ENCODE results near the gene KLF14.

DNA sequence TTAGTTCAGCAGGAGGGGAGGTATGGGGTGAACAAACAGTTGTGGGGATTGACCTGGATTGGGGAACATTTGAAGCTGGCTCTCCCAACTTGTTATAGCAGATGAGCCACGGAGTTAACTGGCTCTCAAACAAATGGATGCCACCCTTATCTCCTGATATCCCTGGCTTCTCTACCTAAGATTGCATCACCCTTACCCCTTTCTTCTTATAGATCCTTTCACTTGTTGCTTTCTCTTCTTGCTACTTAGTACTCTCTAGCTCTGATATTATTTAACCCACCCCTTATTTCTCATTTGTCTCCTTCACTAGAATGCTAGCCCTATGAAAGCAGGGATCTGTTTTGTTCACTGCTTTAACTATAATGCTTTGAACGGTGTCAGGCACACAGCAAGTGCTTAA is 22.3 kb upstream of the KLF14 start:
- TF ChIP-seq, protein P1, sequence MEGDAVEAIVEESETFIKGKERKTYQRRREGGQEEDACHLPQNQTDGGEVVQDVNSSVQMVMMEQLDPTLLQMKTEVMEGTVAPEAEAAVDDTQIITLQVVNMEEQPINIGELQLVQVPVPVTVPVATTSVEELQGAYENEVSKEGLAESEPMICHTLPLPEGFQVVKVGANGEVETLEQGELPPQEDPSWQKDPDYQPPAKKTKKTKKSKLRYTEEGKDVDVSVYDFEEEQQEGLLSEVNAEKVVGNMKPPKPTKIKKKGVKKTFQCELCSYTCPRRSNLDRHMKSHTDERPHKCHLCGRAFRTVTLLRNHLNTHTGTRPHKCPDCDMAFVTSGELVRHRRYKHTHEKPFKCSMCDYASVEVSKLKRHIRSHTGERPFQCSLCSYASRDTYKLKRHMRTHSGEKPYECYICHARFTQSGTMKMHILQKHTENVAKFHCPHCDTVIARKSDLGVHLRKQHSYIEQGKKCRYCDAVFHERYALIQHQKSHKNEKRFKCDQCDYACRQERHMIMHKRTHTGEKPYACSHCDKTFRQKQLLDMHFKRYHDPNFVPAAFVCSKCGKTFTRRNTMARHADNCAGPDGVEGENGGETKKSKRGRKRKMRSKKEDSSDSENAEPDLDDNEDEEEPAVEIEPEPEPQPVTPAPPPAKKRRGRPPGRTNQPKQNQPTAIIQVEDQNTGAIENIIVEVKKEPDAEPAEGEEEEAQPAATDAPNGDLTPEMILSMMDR (IDR thresholded peaks at IDR 0.05): no peak
- TF ChIP-seq JUN (IDR thresholded peaks at IDR 0.05) (no peak), BHLHE40 (IDR thresholded peaks at IDR 0.05; ENCODE audit: low read depth, low read length) (no peak), POLR2A (IDR thresholded peaks at IDR 0.05; ENCODE audit: low read length) (no peak), EP300 (IDR thresholded peaks at IDR 0.05) (no peak), KDM1A (IDR thresholded peaks at IDR 0.05; ENCODE audit: low read depth) (no peak)
- TF ChIP-seq, protein P2, sequence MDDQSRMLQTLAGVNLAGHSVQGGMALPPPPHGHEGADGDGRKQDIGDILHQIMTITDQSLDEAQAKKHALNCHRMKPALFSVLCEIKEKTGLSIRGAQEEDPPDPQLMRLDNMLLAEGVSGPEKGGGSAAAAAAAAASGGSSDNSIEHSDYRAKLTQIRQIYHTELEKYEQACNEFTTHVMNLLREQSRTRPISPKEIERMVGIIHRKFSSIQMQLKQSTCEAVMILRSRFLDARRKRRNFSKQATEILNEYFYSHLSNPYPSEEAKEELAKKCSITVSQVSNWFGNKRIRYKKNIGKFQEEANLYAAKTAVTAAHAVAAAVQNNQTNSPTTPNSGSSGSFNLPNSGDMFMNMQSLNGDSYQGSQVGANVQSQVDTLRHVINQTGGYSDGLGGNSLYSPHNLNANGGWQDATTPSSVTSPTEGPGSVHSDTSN (IDR thresholded peaks at IDR 0.05): no peak
- TF ChIP-seq, protein P3, sequence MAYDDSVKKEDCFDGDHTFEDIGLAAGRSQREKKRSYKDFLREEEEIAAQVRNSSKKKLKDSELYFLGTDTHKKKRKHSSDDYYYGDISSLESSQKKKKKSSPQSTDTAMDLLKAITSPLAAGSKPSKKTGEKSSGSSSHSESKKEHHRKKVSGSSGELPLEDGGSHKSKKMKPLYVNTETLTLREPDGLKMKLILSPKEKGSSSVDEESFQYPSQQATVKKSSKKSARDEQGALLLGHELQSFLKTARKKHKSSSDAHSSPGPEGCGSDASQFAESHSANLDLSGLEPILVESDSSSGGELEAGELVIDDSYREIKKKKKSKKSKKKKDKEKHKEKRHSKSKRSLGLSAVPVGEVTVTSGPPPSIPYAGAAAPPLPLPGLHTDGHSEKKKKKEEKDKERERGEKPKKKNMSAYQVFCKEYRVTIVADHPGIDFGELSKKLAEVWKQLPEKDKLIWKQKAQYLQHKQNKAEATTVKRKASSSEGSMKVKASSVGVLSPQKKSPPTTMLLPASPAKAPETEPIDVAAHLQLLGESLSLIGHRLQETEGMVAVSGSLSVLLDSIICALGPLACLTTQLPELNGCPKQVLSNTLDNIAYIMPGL (CRISPR knock-in tag; IDR thresholded peaks at IDR 0.05; ENCODE audit: borderline replicate concordance): no peak

All from A549 (cell line).